SW 1271 (cell line): Measurements from ENCODE around the gene ARID5B.
A peak's percentile ranks its signal among the peaks of the same experiment; 100 is the strongest.

Source experiments
- DNase-seq, 2 experiments: peaks; one replicate each; lab custom pipeline; 2025; lab: John Stamatoyannopoulos, UW

Gene ARID5B

GRCh38 chr10:61883371-61884025 is 18.0 kb upstream of the ARID5B start:
- DNase-seq: no peak

GRCh38 chr10:61887772-61888171 is 13.7 kb upstream of the ARID5B start:
- DNase-seq: no peak

- DNase-seq: no peak
Observed at GRCh38 chr10:61888744-61889143, 12.8 kb upstream of the ARID5B start.

GRCh38 chr10:61890430-61890829 is 11.1 kb upstream of the ARID5B start:
- no peak for DNase-seq

GRCh38 chr10:61890881-61891409 is 10.6 kb upstream of the ARID5B start:
- no peak for DNase-seq

- DNase-seq: no peak
Observed at GRCh38 chr10:61891906-61892585, 9.5 kb upstream of the ARID5B start.

GRCh38 chr10:61892961-61893360 is 8.5 kb upstream of the ARID5B start:
- no peak for DNase-seq

GRCh38 chr10:61894133-61894532 is 7.4 kb upstream of the ARID5B start:
- no peak for DNase-seq

GRCh38 chr10:61895898-61896600 is 5.5 kb upstream of the ARID5B start:
- DNase-seq: no peak

- peak in 1 of 2 experiments; percentile 47 for DNase-seq
Observed at GRCh38 chr10:61896854-61897661, 4.4 kb upstream of the ARID5B start.

GRCh38 chr10:61897671-61898434 is 3.6 kb upstream of the ARID5B start:
- DNase-seq: no peak

- DNase-seq: no peak
Observed at GRCh38 chr10:61898435-61898778, 3.1 kb upstream of the ARID5B start.

GRCh38 chr10:61899069-61899531 is 2.4 kb upstream of the ARID5B start:
- peak in 1 of 2 experiments; percentile 40 for DNase-seq

- DNase-seq: no peak
Observed at GRCh38 chr10:61899663-61899996, 1.9 kb upstream of the ARID5B start.

GRCh38 chr10:61899997-61900828 is 1.3 kb upstream of the ARID5B start:
- DNase-seq: peak in 1 of 2 experiments; percentile 74

GRCh38 chr10:61901829-61902444 is 438 bp downstream of the ARID5B start:
- peak in 1 of 2 experiments; percentile 14 for DNase-seq

- peak in 1 of 2 experiments; percentile 56 for DNase-seq
Observed at GRCh38 chr10:61902445-61903220, 1.1 kb downstream of the ARID5B start.

- peak in 1 of 2 experiments; percentile 49 for DNase-seq
Observed at GRCh38 chr10:61903221-61903927, 1.9 kb downstream of the ARID5B start.
